Breast epithelium (tissue), 3 donors: Measurements from ENCODE around the gene F2RL3.

ENCODE experiments used
- POLR2AphosphoS5 ChIP-seq, 3 donors: sonication (generic); formaldehyde crosslinking; IDR thresholded peaks; one replicate each; pipeline ENCODE4 v1.6.1; 2017; ENCODE audit warnings: antibody characterized with exemption in 3 of 3
- TF ChIP-seq, protein P1 (sequence below), 3 donors: fragments of 450-650 bp; IDR thresholded peaks; one replicate each; pipeline ENCODE4 v1.5.1; 2016 to 2017; ENCODE audit warnings: antibody characterized with exemption in 3 of 3, mild to moderate bottlenecking in 3 of 3, moderate library complexity in 3 of 3

DNA sequence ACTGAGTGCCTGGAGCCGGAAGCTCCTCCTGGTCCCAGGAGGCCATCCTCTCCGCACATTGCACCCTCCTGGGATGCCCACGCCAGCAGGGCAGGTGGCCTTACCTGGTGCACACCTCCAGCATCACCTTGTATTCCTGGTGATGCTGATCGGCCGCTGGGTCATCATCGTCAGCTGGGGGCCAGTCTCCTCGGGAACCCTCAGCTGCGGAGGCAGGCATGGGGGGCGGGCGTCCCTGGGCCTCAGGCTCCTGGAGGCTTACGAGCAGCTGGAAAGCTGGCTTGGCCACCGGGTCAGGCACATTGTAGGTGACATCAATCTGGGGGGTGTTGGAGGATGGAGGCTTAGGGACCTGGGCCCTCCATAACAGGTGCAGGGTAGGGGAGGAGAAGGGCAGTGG is 13.7 kb downstream of the F2RL3 start:
- TF ChIP-seq, protein P1, sequence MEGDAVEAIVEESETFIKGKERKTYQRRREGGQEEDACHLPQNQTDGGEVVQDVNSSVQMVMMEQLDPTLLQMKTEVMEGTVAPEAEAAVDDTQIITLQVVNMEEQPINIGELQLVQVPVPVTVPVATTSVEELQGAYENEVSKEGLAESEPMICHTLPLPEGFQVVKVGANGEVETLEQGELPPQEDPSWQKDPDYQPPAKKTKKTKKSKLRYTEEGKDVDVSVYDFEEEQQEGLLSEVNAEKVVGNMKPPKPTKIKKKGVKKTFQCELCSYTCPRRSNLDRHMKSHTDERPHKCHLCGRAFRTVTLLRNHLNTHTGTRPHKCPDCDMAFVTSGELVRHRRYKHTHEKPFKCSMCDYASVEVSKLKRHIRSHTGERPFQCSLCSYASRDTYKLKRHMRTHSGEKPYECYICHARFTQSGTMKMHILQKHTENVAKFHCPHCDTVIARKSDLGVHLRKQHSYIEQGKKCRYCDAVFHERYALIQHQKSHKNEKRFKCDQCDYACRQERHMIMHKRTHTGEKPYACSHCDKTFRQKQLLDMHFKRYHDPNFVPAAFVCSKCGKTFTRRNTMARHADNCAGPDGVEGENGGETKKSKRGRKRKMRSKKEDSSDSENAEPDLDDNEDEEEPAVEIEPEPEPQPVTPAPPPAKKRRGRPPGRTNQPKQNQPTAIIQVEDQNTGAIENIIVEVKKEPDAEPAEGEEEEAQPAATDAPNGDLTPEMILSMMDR (IDR thresholded peaks at IDR 0.05) = no peak
- no peak for TF ChIP-seq POLR2AphosphoS5 (IDR thresholded peaks at IDR 0.05)
